PC-3 (cell line): ENCODE measurements around the gene CALHM2. TPM values are rescaled to one million over a fixed set of nuclear protein-coding genes. Genes with fewer than 3 reads are reported as not detected.

Experiments
- ATAC-seq: fragments of 200-7000 bp; cut with Tn5 transposase; 2 replicates; pipeline ENCODE4 v1.9.1; 2020; ENCODE audit warnings: mild to moderate bottlenecking, moderate library complexity
- BruUV-seq: library from RNA; stranded (reverse); fragments of 400-500 nt; replicated peaks from 2 replicates; lab custom pipeline; 2021; lab: Mats Ljungman, UMichigan
- CTCF ChIA-PET: fragments of 300-600 bp; sonication (Branson Sonifier 250); formaldehyde crosslinking; loops from one replicate; lab custom pipeline; 2022; ENCODE audit warnings: antibody characterized with exemption; lab: Charles Lee
- POLR2A ChIA-PET: fragments of 300-600 bp; sonication (Branson Sonifier 250); formaldehyde crosslinking; loops from one replicate; lab custom pipeline; 2022; ENCODE audit warnings: antibody characterized with exemption; ENCODE audit not compliant: unreplicated experiment; lab: Charles Lee
- DNase-seq: peaks from one replicate; pipeline ENCODE4 v3.0.0-alpha.2; 2015
- H2AFZ ChIP-seq: fragments of 300-600 bp; sonication (generic); 2 replicates; pipeline ENCODE4 v1.6.0; 2016; ENCODE audit warnings: antibody characterized with exemption, low read length
- H3F3A ChIP-seq: fragments of 300-600 bp; sonication (generic); one replicate; pipeline ENCODE4 v1.6.0; 2017; ENCODE audit warnings: antibody characterized with exemption, low read length, control low read depth, mild to moderate bottlenecking; ENCODE audit not compliant: unreplicated experiment
- H3K27ac ChIP-seq: fragments of 300-600 bp; sonication (generic); 2 replicates; pipeline ENCODE4 v1.5.1; 2016; ENCODE audit warnings: mild to moderate bottlenecking, low read length
- H3K27me3 ChIP-seq: fragments of 300-600 bp; sonication (generic); 2 replicates; pipeline ENCODE4 v1.6.1; 2016; ENCODE audit warnings: low read length, mixed read lengths
- H3K36me3 ChIP-seq: fragments of 300-600 bp; sonication (generic); 2 replicates; pipeline ENCODE4 v1.6.1; 2016; ENCODE audit warnings: low read depth, mixed run types, low read length, mixed read lengths
- H3K4me1 ChIP-seq: fragments of 300-600 bp; sonication (generic); 2 replicates; pipeline ENCODE4 v1.5.1; 2016; ENCODE audit warnings: low read length; ENCODE audit not compliant: insufficient read depth
- H3K4me2 ChIP-seq: fragments of 300-600 bp; sonication (generic); 2 replicates; pipeline ENCODE4 v1.6.0; 2016; ENCODE audit warnings: low read length
- H3K4me3 ChIP-seq: fragments of 300-600 bp; sonication (generic); 2 replicates; pipeline ENCODE4 v1.5.1; 2016; ENCODE audit warnings: mild to moderate bottlenecking, low read length, mixed read lengths
- H3K79me2 ChIP-seq: fragments of 300-600 bp; sonication (generic); 2 replicates; pipeline ENCODE4 v1.6.1; 2017; ENCODE audit warnings: low read length, mixed read lengths
- H3K9ac ChIP-seq: fragments of 300-600 bp; sonication (generic); 2 replicates; pipeline ENCODE4 v1.6.0; 2016; ENCODE audit warnings: mild to moderate bottlenecking, low read length
- H3K9me2 ChIP-seq: fragments of 300-600 bp; sonication (generic); replicated peaks from 2 replicates; pipeline ENCODE4 v1.6.1; 2016; ENCODE audit warnings: mixed run types, low read length, mixed read lengths
- H3K9me3 ChIP-seq: fragments of 300-600 bp; sonication (generic); 2 replicates; pipeline ENCODE4 v1.6.1; 2016; ENCODE audit warnings: low read length, mixed read lengths
- H4K20me1 ChIP-seq: fragments of 300-600 bp; sonication (generic); 2 replicates; pipeline ENCODE4 v1.6.1; 2016; ENCODE audit warnings: low read length, mixed read lengths
- CTCF ChIP-seq: fragments of 300-600 bp; sonication (generic); conservative IDR thresholded peaks from 2 replicates; pipeline ENCODE4 v1.5.1; 2017; ENCODE audit warnings: antibody characterized with exemption, low read depth, mild to moderate bottlenecking, low read length
- EZH2 ChIP-seq: fragments of 300-600 bp; sonication (generic); IDR thresholded peaks from one replicate; pipeline ENCODE4 v1.6.1; 2017; ENCODE audit warnings: antibody characterized with exemption, mild to moderate bottlenecking, low read length; ENCODE audit not compliant: unreplicated experiment
- EZH2phosphoT487 ChIP-seq: fragments of 300-600 bp; sonication (generic); IDR thresholded peaks from 2 replicates; pipeline ENCODE4 v1.6.1; 2018; ENCODE audit warnings: mild to moderate bottlenecking, antibody characterized with exemption, low read length, borderline replicate concordance
- intact Hi-C: fragments of 100-400 bp; cut with micrococcal nuclease; formaldehyde crosslinking; loops from 2 replicates; pipeline ENCODE4 v1.9.0; 2023
- total RNA-seq: library from RNA; depleted of rRNA; stranded (reverse); fragments of >200 nt; gene quantifications from 2 replicates; pipeline ENCODE4 v1.2.3, GENCODE V29; 2014

CALHM2 gene
- total RNA-seq, 1 experiment from 2014 or later = 1.3 TPM

GRCh38 chr10:103479135-103479534 is 27.0 kb upstream of the CALHM2 start, which contains the start of gene CALHM3:
Gene CALHM3, minus strand, starts transcription at chr10:103479240. Its CDS starts 208 bp downstream, at chr10:103479032.
- H4K20me1 ChIP-seq = no peaks in the 10 kb centered on the region
- ChIA-PET POLR2A (no interaction called here), CTCF (no interaction called here)
- H3K9me3 ChIP-seq = no peaks in the 10 kb centered on the region
- peak within 1 kb of the TSS; percentile 45 for H3K27ac ChIP-seq
- peak within 1 kb of the TSS; percentile 86 for H2AFZ ChIP-seq
- H3K4me2 ChIP-seq = peak within 1 kb of the TSS; percentile 61
- ATAC-seq (peak; percentile 94), DNase-seq (peak; percentile 76)
- H3F3A ChIP-seq = no peaks in the 10 kb centered on the region
- H3K27me3 ChIP-seq = no peaks in the 10 kb centered on the region
- intact Hi-C loops = no loop called here
- no peaks in the 10 kb centered on the region for H3K79me2 ChIP-seq
- H3K4me1 ChIP-seq = peaks cover 23% of the 10 kb centered on the region
- no peaks in the 10 kb centered on the region; the same call in 1 of the 2 replicates for H3K36me3 ChIP-seq
- no peak within 1 kb of the TSS; the same call in 1 of the 2 replicates for H3K9ac ChIP-seq
- TF ChIP-seq EZH2 (no peak), EZH2phosphoT487 (no peak), CTCF (no peak)
- no TSS peak for BruUV-seq
- H3K4me3 ChIP-seq = no peak within 1 kb of the TSS
- no peaks in the 10 kb centered on the region for H3K9me2 ChIP-seq

GRCh38 chr10:103478671-103479070 is 26.5 kb upstream of the CALHM2 start:
- ATAC-seq = no peak
- Histone ChIP-seq H3K4me3 (no peak overlapping the region), H3K79me2 (no peaks in the 10 kb centered on the region), H3K9me2 (no peaks in the 10 kb centered on the region), H3K27me3 (no peaks in the 10 kb centered on the region), H3K9me3 (no peaks in the 10 kb centered on the region), H4K20me1 (no peaks in the 10 kb centered on the region), H3K27ac (peak overlapping the region; percentile 45), H3K9ac (no peak overlapping the region; the same call in 1 of the 2 replicates), H3K4me1 (peaks cover 23% of the 10 kb centered on the region), H3K36me3 (no peaks in the 10 kb centered on the region; the same call in 1 of the 2 replicates), H2AFZ (no peak overlapping the region; the same call in 1 of the 2 replicates), H3K4me2 (peak overlapping the region; percentile 41; the same call in 1 of the 2 replicates), H3F3A (no peaks in the 10 kb centered on the region)
- ChIA-PET POLR2A (no interaction called here), CTCF (no interaction called here)
- TF ChIP-seq EZH2 (no peak), EZH2phosphoT487 (no peak), CTCF (no peak)
- no TSS peak for BruUV-seq
- intact Hi-C loops = no loop called here
- DNase-seq = no peak

- Histone ChIP-seq H3K9me2 (no peaks in the 10 kb centered on the region), H2AFZ (no peak overlapping the region), H3K27me3 (no peaks in the 10 kb centered on the region), H3K9me3 (no peaks in the 10 kb centered on the region), H4K20me1 (no peaks in the 10 kb centered on the region), H3K4me3 (no peak overlapping the region), H3K4me2 (no peak overlapping the region), H3K9ac (no peak overlapping the region), H3K27ac (no peak overlapping the region), H3K4me1 (peaks cover 33% of the 10 kb centered on the region), H3F3A (no peaks in the 10 kb centered on the region), H3K79me2 (no peaks in the 10 kb centered on the region), H3K36me3 (no peaks in the 10 kb centered on the region; the same call in 1 of the 2 replicates)
- ChIA-PET POLR2A (no interaction called here), CTCF (no interaction called here)
- intact Hi-C loops = no loop called here
- ATAC-seq (no peak), DNase-seq (no peak)
- TF ChIP-seq EZH2phosphoT487 (no peak), EZH2 (no peak), CTCF (0 out of 2 replicates have a peak, but pooled peaks have one; percentile 30)
- BruUV-seq = no TSS peak
These were observed 24.0 kb upstream of the CALHM2 start for GRCh38 chr10:103476046-103476768.
